Liver (tissue), 3 donors: ENCODE data around the gene HMX1.

Experiments used
- JUND ChIP-seq, 2 donors: IDR thresholded peaks; 2 replicates each; pipeline ENCODE4 v1.6.1; 2016; ENCODE audit warnings: antibody characterized with exemption in 2 of 2
- TF ChIP-seq, protein P1 (sequence below): fragments of 150-350 bp; IDR thresholded peaks from 2 replicates; pipeline ENCODE4 v1.5.1; 2017; ENCODE audit warnings: improper control_type of control experiment, low read depth, low read length; ENCODE audit not compliant: missing input control
- donor health status: healthy.
- donor health status: healthy.

DNA sequence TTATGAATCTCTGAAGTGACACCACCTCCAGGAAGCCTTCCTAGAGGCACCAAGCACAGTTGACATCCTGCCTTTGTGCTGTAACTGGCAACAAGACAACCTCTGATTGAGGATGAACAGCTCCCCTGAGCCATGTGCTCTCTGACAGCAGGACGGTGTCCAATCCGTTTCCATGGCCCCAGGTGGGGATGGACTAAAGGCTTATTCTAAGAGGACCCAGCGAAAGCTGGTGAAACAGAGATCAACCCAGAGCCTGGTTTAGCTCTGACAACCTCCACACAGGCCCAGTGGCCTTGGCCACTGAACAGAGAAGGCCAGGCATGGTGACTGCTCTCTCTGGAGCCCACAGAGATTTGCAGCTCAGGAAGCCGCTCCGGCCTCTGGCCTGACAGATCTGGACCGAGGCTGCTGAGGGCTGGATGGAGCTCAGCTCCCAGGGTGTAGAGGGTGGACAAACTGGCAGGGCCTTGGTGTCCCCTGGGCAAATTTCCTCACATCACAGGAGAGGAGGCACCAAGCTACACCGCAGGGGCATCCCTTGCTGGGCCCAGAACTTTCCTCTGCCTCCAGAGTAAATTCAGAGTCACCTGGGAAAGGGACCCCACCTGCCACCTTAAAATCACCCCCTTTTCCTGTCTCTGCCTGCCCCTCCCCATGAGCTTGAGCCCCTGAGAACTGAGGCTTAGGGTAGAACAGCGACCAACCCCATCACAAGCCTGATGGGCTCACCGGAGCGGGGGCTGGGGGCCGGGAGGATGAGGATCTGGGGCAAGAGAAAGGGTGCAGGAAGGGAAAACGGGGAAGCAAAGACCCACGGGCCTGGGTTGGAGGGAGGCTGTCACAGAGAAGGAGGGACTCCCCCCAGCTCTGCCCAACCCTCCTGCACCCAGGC, 40.2 kb downstream of the HMX1 start:
- TF ChIP-seq, protein P1, sequence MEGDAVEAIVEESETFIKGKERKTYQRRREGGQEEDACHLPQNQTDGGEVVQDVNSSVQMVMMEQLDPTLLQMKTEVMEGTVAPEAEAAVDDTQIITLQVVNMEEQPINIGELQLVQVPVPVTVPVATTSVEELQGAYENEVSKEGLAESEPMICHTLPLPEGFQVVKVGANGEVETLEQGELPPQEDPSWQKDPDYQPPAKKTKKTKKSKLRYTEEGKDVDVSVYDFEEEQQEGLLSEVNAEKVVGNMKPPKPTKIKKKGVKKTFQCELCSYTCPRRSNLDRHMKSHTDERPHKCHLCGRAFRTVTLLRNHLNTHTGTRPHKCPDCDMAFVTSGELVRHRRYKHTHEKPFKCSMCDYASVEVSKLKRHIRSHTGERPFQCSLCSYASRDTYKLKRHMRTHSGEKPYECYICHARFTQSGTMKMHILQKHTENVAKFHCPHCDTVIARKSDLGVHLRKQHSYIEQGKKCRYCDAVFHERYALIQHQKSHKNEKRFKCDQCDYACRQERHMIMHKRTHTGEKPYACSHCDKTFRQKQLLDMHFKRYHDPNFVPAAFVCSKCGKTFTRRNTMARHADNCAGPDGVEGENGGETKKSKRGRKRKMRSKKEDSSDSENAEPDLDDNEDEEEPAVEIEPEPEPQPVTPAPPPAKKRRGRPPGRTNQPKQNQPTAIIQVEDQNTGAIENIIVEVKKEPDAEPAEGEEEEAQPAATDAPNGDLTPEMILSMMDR, result no peak
- no peak for TF ChIP-seq JUND (IDR thresholded peaks at IDR 0.05)
